HCT116 (cell line): ENCODE measurements around the gene RSL1D1.

Experiments
- ATF3 ChIP-seq: IDR thresholded peaks from 2 replicates; pipeline ENCODE4 v1.6.1; 2012
- CEBPB ChIP-seq: IDR thresholded peaks from 2 replicates; pipeline ENCODE4 v1.6.1; 2012; ENCODE audit warnings: low read depth
- CTCF ChIP-seq, 3 experiments: fragments of 200-600 bp in 1 of 3; sonication (generic) in 1 of 3; IDR thresholded peaks in 2 of 3; conservative IDR thresholded peaks in 1 of 3; 2 replicates each; pipeline ENCODE4 v1.5.1; 2012 to 2017; ENCODE audit warnings: low read depth in 2 of 3, low read length in 2 of 3, antibody characterized with exemption in 1 of 3, borderline replicate concordance in 1 of 3, control low read depth in 1 of 3, mild to moderate bottlenecking in 1 of 3, mixed read lengths in 1 of 3, mixed run types in 1 of 3, moderate library complexity in 1 of 3; ENCODE audit not compliant: insufficient read depth in 1 of 3
- EZH2 ChIP-seq: fragments of 200-600 bp; sonication (generic); IDR thresholded peaks from 2 replicates; pipeline ENCODE4 v1.6.1; 2017; ENCODE audit warnings: antibody characterized with exemption, mixed run types
- MAX ChIP-seq: IDR thresholded peaks from 2 replicates; pipeline ENCODE4 v1.6.1; 2012
- POLR2A ChIP-seq: IDR thresholded peaks from 2 replicates; pipeline ENCODE4 v1.7.0; 2011; ENCODE audit warnings: borderline replicate concordance; ENCODE audit not compliant: insufficient read depth, insufficient read length; ENCODE audit errors: extremely low read depth
- POLR2AphosphoS5 ChIP-seq: IDR thresholded peaks from 2 replicates; pipeline ENCODE4 v1.6.1; 2011; ENCODE audit warnings: mild to moderate bottlenecking, low read depth, low read length, moderate library complexity
- SIN3A ChIP-seq: IDR thresholded peaks from 2 replicates; pipeline ENCODE4 v1.6.1; 2012; ENCODE audit warnings: low read depth
- YY1 ChIP-seq: IDR thresholded peaks from 2 replicates; pipeline ENCODE4 v1.6.1; 2011; ENCODE audit warnings: low read length, low read depth, moderate library complexity, mild to moderate bottlenecking; ENCODE audit not compliant: insufficient replicate concordance; ENCODE audit errors: extremely low read depth
- ZFX ChIP-seq: fragments of 450-650 bp; IDR thresholded peaks from 2 replicates; pipeline ENCODE4 v1.6.1; 2017
- TF ChIP-seq, protein P1 (sequence below): IDR thresholded peaks from 2 replicates; pipeline ENCODE4 v1.6.1; 2012; ENCODE audit warnings: low read depth

GRCh38 chr16:11852092-11852809 lies 909 bp upstream of the RSL1D1 start:
- TF ChIP-seq ATF3 (no peak), CTCF (IDR thresholded peaks at IDR 0.05 in 2 of 3, conservative IDR thresholded peaks at IDR 0.05 in 1 of 3; ENCODE audit: borderline replicate concordance in 1 of 3, insufficient read depth in 1 of 3, low read depth in 2 of 3, low read length in 2 of 3) (no peak), YY1 (no peak), POLR2A (no peak), CEBPB (no peak), EZH2 (no peak), MAX (no peak), ZFX (no peak), SIN3A (no peak), POLR2AphosphoS5 (no peak)
- TF ChIP-seq, protein P1, sequence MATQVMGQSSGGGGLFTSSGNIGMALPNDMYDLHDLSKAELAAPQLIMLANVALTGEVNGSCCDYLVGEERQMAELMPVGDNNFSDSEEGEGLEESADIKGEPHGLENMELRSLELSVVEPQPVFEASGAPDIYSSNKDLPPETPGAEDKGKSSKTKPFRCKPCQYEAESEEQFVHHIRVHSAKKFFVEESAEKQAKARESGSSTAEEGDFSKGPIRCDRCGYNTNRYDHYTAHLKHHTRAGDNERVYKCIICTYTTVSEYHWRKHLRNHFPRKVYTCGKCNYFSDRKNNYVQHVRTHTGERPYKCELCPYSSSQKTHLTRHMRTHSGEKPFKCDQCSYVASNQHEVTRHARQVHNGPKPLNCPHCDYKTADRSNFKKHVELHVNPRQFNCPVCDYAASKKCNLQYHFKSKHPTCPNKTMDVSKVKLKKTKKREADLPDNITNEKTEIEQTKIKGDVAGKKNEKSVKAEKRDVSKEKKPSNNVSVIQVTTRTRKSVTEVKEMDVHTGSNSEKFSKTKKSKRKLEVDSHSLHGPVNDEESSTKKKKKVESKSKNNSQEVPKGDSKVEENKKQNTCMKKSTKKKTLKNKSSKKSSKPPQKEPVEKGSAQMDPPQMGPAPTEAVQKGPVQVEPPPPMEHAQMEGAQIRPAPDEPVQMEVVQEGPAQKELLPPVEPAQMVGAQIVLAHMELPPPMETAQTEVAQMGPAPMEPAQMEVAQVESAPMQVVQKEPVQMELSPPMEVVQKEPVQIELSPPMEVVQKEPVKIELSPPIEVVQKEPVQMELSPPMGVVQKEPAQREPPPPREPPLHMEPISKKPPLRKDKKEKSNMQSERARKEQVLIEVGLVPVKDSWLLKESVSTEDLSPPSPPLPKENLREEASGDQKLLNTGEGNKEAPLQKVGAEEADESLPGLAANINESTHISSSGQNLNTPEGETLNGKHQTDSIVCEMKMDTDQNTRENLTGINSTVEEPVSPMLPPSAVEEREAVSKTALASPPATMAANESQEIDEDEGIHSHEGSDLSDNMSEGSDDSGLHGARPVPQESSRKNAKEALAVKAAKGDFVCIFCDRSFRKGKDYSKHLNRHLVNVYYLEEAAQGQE = no peak
